Stomach (tissue), 9 donors: Measurements from ENCODE around the gene C4BPA. TPM values are rescaled to one million over a fixed set of nuclear protein-coding genes. Genes with fewer than 3 reads are reported as not detected.

ENCODE experiments used
- DNase-seq, 2 donors: peaks; one replicate each; pipeline versions ENCODE4 v3.0.0 to v3.0.0-alpha.2; 2013 to 2019
- H3K27ac ChIP-seq, 5 donors: fragments of 200-600 bp in 4 of 5; sonication (generic) in 4 of 5; one replicate each; pipeline ENCODE4 v1.5.1; 2013 to 2019; ENCODE audit warnings: mild to moderate bottlenecking in 1 of 5, moderate library complexity in 1 of 5
- H3K27me3 ChIP-seq, 3 donors: fragments of 200-600 bp; sonication (generic); one replicate each; pipeline ENCODE4 v1.5.1; 2017 to 2019; ENCODE audit warnings: mixed run types in 1 of 3
- H3K36me3 ChIP-seq, 4 donors: fragments of 200-600 bp; sonication (generic); 1 replicate in 3 of 4; 2 replicates in 1 of 4; pipeline ENCODE4 v1.5.1; 2016 to 2019
- H3K4me1 ChIP-seq, 4 donors: fragments of 200-600 bp; sonication (generic); one replicate each; pipeline ENCODE4 v1.5.1; 2016 to 2019
- H3K4me3 ChIP-seq, 4 donors: fragments of 200-600 bp; sonication (generic) in 3 of 4; one replicate each; pipeline ENCODE4 v1.5.1; 2016 to 2019; ENCODE audit warnings: mild to moderate bottlenecking in 1 of 4
- H3K9me3 ChIP-seq, 4 donors: fragments of 200-600 bp; sonication (generic); one replicate each; pipeline ENCODE4 v1.5.1; 2016 to 2019
- EP300 ChIP-seq: sonication (generic); formaldehyde crosslinking; IDR thresholded peaks from one replicate; pipeline ENCODE4 v1.6.1; 2017; ENCODE audit warnings: antibody characterized with exemption
- POLR2A ChIP-seq, 4 donors: fragments of 450-650 bp; IDR thresholded peaks; one replicate each; pipeline ENCODE4 v1.6.1; 2016; ENCODE audit warnings: antibody characterized with exemption in 4 of 4, control low read depth in 2 of 4, mild to moderate bottlenecking in 1 of 4, moderate library complexity in 1 of 4
- POLR2AphosphoS5 ChIP-seq, 3 donors: sonication (generic); formaldehyde crosslinking; IDR thresholded peaks; one replicate each; pipeline ENCODE4 v1.6.1; 2016; ENCODE audit warnings: antibody characterized with exemption in 3 of 3
- WGBS, 5 donors: extraction: QIAGEN DNeasy Blood & Tissue Kit in 3 of 5; methylation state at CpG; one replicate each; pipeline versions ENCODE4 v1.1.5 to v1.1.7; 2013 to 2018; 5-methylcytosine and 5-hydroxymethylcytosine counted together
- intact Hi-C: fragments of 100-400 bp; cut with DNase I; formaldehyde crosslinking; loops from one replicate; pipeline ENCODE4 v1.15.1; 2023; ENCODE audit warnings: low total_unique reads
- polyA plus RNA-seq, 3 donors: library from polyadenylated mRNA; stranded (reverse); fragments of 200-250 nt; gene quantifications; one replicate each; pipeline ENCODE4 v1.2.3, GENCODE V29; 2013
- total RNA-seq, 5 donors: library from RNA; depleted of rRNA; stranded (reverse); fragments of >200 nt; gene quantifications; one replicate each; pipeline versions ENCODE4 v1.1.0 to v1.2.3, GENCODE V29; 2014 to 2016
- TF ChIP-seq, protein P1 (sequence below), 7 experiments: fragments of 450-650 bp in 4 of 7; fragments of 200-600 bp in 3 of 7; sonication (generic) in 3 of 7; IDR thresholded peaks; one replicate each; pipeline ENCODE4 v1.5.1; 2016 to 2019; ENCODE audit warnings: antibody characterized with exemption in 7 of 7, control low read depth in 2 of 7, mild to moderate bottlenecking in 1 of 7
- donor health status: healthy with polysubstance abuse.
- donor health status: Bipolar disorder and iron deficiency.
- donor health status: healthy.

C4BPA gene
- total and polyA plus RNA-seq, 8 donors = 1.2 to 24.6 (median 2.5) TPM; not detected in 5

DNA sequence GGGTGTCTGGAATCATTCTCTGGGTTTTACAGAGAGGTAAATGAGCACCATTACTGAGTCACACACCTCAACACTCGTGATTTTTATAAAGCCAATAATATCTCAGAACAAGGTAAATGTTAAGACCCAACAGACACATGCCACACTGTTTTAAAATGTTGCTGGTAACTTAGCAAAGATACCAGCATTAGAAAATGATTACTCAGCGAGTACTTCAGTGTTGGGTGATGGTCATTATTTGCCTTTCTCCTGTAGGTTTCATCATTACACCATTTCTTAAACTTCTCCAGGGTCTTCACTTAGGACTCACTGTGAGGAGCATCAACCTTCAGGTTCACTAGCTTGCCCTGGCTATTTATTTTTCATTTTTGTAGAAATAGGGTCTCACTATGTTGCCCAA is 22.2 kb upstream of the C4BPA start:
- intact Hi-C loops = no loop called here
- H3K36me3 ChIP-seq = peaks cover 0 to 18% (median 12%) of the 10 kb centered on the region in 4 donors
- no peaks in the 10 kb centered on the region for H3K9me3 ChIP-seq
- peaks cover 0 to 28% (median 13%) of the 10 kb centered on the region in 4 donors for H3K4me1 ChIP-seq
- TF ChIP-seq, protein P1, sequence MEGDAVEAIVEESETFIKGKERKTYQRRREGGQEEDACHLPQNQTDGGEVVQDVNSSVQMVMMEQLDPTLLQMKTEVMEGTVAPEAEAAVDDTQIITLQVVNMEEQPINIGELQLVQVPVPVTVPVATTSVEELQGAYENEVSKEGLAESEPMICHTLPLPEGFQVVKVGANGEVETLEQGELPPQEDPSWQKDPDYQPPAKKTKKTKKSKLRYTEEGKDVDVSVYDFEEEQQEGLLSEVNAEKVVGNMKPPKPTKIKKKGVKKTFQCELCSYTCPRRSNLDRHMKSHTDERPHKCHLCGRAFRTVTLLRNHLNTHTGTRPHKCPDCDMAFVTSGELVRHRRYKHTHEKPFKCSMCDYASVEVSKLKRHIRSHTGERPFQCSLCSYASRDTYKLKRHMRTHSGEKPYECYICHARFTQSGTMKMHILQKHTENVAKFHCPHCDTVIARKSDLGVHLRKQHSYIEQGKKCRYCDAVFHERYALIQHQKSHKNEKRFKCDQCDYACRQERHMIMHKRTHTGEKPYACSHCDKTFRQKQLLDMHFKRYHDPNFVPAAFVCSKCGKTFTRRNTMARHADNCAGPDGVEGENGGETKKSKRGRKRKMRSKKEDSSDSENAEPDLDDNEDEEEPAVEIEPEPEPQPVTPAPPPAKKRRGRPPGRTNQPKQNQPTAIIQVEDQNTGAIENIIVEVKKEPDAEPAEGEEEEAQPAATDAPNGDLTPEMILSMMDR (IDR thresholded peaks at IDR 0.05) = no peak
- TF ChIP-seq POLR2AphosphoS5 (IDR thresholded peaks at IDR 0.05) = no peak
- DNase-seq = no peak
- H3K27ac ChIP-seq = no peak overlapping the region
- H3K27me3 ChIP-seq = no peaks in the 10 kb centered on the region
- H3K4me3 ChIP-seq = no peak overlapping the region
- 77 to 85% (median 79%) methylated on average over 2 of the region's 2 CpGs for WGBS, 5 donors

- H3K27ac ChIP-seq = no peak overlapping the region
- H3K4me3 ChIP-seq = no peak overlapping the region
- H3K36me3 ChIP-seq = peaks cover 0 to 8% (median 7%) of the 10 kb centered on the region in 4 donors
- 42 to 72% (median 54%) methylated on average over 2 of the region's 2 CpGs for WGBS, 5 donors
- peaks cover 3 to 31% (median 14%) of the 10 kb centered on the region in 4 donors for H3K4me1 ChIP-seq
- no peak for DNase-seq
- intact Hi-C loops = no loop called here
- no peaks in the 10 kb centered on the region for H3K27me3 ChIP-seq
- H3K9me3 ChIP-seq = no peaks in the 10 kb centered on the region
- TF ChIP-seq POLR2A (IDR thresholded peaks at IDR 0.05) (no peak), POLR2AphosphoS5 (IDR thresholded peaks at IDR 0.05) (no peak), EP300 (no peak)
- TF ChIP-seq, protein P1 (IDR thresholded peaks at IDR 0.05) = no peak
Measured at GRCh38 chr1:207084232-207084631, 19.8 kb upstream of the C4BPA start.

DNA sequence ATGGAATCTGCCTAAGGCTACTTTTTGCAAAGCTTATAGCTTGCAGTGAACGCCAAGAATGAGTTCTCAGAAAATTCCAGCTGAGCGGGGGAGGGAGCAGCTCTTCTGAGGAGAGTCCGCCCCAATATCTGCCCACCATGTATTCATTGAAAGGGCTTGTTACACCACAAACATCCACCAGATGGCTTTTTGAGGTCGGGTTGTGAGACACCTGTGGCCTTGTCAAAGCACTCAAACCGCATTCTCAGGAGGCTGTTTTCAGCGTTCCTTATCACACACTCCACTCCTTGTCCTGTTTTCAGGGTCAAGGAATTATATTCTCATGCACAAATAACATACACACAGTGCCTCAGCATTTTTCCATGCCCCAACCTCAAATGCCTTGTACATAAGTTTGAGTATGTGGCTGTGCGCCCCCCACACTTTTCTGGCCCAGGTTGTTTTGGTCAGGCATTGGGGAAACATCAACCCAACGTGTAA is 19.3 kb upstream of the C4BPA start:
- Histone ChIP-seq H3K4me3 (no peak overlapping the region), H3K27me3 (no peaks in the 10 kb centered on the region), H3K36me3 (peaks cover 0 to 3% (median 2%) of the 10 kb centered on the region in 4 donors), H3K9me3 (no peaks in the 10 kb centered on the region), H3K4me1 (peaks cover 5 to 31% (median 15%) of the 10 kb centered on the region in 4 donors), H3K27ac (no peak overlapping the region)
- DNase-seq = peak; percentile 57 to 88
- 18 to 23% (median 21%) methylated on average over 8 of the region's 8 CpGs for WGBS, 5 donors
- intact Hi-C loops = no loop called here
- TF ChIP-seq POLR2AphosphoS5 (IDR thresholded peaks at IDR 0.05) (peak in 1 of 3 donors; percentile 67), EP300 (no peak), POLR2A (IDR thresholded peaks at IDR 0.05) (no peak)
- TF ChIP-seq, protein P1 (IDR thresholded peaks at IDR 0.05) = peak in 5 of 7 experiments; percentile 30 to 77 (median 63)

DNA sequence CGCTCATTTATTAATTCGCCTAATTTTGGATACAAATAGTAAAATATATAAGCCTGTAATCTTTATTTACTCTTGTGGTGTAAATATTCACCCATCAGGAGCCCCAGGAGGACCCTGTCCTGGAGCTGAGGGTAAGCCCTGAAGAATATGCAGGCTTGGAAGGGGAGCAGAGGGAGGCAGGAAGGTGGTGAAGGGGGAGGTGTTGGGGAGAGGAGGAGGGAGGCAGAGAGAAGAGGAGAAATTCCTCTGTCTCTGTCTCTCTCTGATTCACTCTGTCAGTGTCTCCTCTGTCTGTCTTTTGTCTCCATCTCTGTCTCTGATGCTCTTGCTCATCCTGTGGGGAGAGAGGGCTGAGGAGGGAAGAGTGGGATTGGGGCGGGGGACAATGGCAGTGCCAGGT is 18.1 kb upstream of the C4BPA start:
- H3K9me3 ChIP-seq = no peaks in the 10 kb centered on the region
- no peaks in the 10 kb centered on the region for H3K27me3 ChIP-seq
- H3K4me1 ChIP-seq = peaks cover 7 to 36% (median 16%) of the 10 kb centered on the region in 4 donors
- H3K36me3 ChIP-seq = no peaks in the 10 kb centered on the region
- no peak overlapping the region for H3K4me3 ChIP-seq
- no peak overlapping the region for H3K27ac ChIP-seq
- DNase-seq = no peak
- TF ChIP-seq POLR2A (IDR thresholded peaks at IDR 0.05) (no peak), EP300 (no peak), POLR2AphosphoS5 (IDR thresholded peaks at IDR 0.05) (no peak)
- TF ChIP-seq, protein P1 (IDR thresholded peaks at IDR 0.05) = no peak
- WGBS, 5 donors = 58 to 68% (median 65%) methylated on average over 3 of the region's 3 CpGs
- intact Hi-C loops = no loop called here
